GM04504 (cell line): ENCODE data around the gene NAA16.
A peak's percentile ranks its signal among the peaks of the same experiment; 100 is the strongest.
"Not testable (repeated sequence)": the region's sequence is repeated elsewhere in the genome, so short reads cannot be mapped to it uniquely, and the experiment has no call there.

Experiments used
- DNase-seq: peaks from one replicate; pipeline ENCODE4 v3.0.0-alpha.2; 2012; ENCODE audit warnings: low read depth

NAA16 gene

DNA sequence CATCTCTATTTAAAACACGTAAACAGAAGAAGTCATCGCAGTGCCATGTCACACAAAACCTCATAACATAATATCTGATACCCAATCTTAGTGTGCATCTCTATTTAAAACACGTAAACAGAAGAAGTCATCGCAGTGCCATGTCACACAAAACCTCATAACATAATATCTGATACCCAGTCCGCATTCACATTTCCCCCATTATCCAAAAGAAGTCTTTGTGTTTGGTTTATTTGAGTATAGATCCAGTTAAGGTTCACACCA lies 45.2 kb downstream of the NAA16 start:
- DNase-seq: not testable (repeated sequence)

DNA sequence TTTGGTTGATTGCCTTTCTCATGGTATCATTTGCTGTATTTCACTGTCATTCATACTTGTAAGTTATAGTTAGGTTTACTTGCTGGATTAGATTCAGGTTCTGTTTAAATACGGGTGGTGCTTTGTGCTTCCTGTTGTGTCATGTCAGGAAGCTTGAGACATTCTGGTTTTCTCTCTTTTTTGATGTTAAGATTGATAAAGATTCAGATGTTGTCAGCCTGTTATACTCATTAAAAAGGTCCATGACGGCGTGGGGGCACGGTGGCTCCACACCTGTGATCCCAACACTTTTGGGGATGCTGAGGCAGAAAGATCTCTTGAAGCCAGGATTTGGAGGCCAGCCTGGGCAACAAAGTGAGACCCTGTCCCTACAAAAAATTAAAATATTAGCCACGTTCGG lies 45.7 kb downstream of the NAA16 start:
- no peak for DNase-seq

DNA sequence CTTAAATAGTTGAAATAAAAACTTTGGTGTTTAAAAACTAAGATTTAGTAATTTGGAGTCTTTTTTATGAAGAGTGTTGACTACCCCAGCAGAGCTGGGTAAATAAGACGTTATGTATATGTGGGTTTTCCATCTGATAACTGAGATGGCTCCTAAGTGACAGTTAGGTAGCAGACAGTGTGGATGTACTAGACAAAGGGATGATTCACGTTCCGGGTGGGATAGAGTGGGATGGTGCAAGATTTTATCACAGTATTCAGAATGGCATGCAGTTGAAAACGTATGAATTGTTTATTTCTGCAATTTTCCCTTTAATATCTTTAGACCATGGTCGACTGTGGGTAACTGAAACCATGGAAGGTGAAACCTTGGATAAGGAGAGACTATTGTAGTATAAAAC lies 50.4 kb downstream of the NAA16 start:
- DNase-seq: no peak

DNA sequence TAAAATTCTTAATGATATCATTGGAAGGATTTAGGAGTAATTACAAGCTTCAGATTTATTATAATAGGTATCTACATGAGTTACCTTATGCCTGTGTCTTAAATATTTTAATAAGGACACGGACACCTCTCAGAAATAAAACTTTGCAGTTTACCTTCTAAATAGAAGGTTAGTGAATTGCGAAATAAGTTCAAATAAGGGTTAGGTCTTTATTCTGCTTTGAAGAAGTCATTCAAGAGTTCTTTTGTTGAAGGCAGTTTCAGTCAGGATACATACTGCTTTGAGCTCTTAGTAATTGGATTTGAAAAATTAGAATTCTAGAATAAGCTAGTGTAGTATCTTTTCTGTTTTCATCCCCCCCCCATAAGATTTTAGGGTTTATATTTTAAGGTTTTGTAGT lies 53.0 kb downstream of the NAA16 start:
- no peak for DNase-seq

DNA sequence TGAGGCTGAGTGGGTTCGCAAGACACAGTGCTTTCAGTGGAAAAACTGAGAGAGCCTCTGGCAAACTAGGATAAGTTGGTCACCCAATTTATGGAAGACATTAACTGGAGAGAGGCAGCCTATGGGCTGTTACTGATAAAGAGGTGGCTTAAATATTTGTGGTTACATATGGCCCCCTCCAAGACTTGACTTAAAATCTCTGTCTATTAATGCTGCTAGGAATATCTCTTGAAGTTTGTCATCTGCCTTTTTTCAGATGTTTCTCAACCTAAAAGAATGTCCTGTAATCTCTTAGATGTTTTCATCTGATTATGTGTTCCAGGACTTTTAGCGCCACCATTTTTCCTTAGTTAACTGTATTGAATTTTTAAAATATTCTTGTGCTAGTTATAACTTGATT lies 54.6 kb downstream of the NAA16 start:
- DNase-seq: no peak

DNA sequence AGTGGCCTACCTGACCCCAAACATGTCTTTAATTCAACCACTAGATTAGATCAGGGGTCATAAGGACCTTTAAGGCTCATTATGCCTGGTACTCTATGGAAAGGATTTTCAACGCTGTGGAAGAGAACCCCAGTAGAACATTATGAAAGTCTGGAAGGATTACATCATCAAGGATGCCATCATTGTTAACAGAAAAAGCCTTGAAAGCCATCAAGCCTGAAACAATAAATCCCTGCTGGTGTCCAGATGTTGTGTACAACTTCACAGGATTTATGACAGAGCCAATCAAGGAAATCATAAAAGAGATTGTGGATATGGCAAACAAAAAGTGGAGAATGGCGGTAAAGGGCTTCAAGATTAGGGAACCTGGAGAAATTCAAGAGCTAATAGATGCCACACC lies 59.7 kb downstream of the NAA16 start:
- peak; percentile 40 for DNase-seq

DNA sequence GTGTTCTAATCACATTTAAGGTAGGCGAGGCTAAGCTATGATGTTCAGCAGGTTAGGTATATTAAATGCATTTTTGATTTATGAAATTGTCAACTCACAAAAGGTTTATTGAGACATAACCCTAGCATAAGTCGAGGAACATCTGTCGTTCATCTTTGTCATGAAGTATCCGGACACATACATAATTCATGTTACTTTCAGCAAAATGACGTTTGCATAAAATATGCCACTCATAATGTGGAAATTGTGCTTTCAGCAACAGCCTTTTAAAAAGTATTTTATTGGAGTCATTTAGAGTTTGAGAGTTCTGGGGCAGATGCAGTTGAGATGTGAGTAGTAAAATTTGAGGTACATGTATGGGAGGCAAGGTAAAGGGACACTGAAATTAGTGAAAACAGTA lies 66.4 kb downstream of the NAA16 start:
- DNase-seq: no peak

DNA sequence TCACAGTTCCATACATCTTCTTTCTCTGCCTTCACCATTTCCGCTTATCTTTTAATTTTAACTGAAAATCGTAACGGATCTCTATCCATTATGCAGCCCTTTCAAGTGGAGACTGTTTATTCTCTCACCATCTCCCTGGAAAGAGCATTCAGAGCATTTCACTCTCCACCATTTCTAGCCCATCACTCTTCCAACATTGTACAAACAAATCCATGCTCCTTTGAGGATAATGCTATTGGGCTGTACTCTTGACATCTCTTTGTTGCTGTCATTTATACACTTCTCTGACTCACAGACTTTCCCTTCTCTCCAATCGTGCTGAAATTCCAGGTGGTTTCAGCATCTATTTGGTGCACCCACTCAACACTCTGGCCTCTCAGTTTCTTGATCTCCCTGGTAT lies 71.4 kb downstream of the NAA16 start:
- DNase-seq: no peak

DNA sequence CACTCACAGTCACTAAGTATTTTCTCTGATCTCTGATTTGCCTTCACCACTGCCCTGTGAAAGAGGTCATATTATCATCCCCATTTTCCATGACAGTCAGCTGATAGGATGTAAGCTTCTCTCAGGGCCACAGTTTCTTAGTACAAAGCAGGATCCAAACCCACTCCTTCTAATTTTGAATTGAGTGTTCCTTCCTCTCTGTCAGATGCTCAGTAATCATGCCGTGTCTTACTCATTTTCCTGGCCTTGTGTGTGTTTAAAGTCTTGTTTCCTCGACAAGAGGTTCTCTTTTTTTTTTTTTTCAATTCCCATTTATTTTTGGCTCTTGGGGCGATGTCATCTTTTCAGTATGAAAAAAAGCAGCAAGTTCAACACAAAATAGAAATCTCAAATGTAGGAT lies 72.3 kb downstream of the NAA16 start:
- no peak for DNase-seq

DNA sequence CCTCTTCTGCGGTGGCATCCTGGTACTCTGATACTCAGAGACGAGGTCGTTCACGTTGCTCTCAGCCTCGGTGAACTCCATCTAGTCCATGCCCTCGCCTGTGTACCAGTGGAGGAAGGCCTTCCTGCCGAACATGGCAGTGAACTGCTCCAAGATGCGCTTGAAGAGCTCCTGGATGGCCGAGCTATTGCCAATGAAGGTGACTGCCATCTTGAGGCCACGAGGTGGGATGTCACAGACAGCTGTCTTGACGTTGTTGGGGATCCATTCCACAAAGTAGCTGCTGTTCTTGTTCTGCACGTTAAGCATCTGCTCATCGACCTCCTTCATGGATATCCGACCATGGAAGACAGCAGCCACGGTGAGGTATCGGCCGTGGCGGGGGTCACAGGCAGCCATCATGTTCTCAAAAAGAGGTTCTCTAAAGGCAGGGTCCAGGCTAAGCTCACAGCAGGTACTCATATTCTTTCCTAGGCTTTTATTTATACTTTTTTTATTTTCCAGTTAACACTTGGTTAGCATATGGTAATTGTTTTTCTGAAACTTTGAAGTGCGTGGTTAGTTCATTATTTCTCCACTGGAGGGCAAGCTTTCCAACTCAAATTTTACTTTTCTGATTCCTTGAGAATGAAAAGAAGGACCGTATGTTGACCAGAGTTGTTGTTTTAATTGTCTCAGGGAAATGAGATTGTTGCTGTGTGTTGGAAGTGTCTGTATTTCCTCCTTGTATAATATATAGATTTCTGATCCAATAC lies 73.9 kb downstream of the NAA16 start:
- DNase-seq: no peak

DNA sequence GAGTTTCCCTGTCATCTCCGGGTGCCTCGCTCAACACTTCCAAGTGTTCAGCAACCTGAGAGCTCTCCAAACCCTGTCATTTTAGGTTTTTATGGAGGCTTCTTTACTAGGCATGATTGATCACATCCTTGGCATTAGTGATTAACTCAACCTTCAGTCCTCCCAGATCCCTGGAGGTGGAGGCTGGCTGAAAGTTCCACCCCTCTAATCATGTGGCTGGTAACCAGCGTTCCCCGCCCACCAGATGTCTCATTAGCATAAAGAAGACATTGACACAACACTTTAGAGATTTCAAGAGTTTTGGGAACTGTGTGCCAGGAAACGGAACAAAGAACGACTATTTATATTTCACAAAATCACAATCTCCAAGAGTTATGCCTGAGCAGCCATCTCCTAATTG lies 75.1 kb downstream of the NAA16 start:
- DNase-seq: no peak

DNA sequence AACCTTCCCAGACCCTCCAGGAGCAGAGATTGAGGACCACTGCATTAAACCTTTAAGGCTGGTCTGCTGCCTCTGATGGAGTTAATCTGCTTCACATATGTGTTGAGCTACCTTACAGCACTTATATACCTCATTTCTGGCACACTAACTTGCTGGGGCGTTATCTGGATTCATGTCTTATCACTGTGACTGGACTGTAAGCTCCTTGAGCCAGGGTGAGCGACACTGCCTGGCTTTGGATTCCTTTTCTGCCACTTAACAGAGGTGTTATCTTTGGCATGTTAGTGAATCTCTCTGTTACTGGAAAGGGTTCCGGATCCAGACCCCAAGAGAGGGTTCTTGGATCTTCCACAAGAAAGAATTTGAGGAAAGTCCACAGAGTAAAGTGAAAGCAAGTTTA lies 76.5 kb downstream of the NAA16 start:
- no peak for DNase-seq

DNA sequence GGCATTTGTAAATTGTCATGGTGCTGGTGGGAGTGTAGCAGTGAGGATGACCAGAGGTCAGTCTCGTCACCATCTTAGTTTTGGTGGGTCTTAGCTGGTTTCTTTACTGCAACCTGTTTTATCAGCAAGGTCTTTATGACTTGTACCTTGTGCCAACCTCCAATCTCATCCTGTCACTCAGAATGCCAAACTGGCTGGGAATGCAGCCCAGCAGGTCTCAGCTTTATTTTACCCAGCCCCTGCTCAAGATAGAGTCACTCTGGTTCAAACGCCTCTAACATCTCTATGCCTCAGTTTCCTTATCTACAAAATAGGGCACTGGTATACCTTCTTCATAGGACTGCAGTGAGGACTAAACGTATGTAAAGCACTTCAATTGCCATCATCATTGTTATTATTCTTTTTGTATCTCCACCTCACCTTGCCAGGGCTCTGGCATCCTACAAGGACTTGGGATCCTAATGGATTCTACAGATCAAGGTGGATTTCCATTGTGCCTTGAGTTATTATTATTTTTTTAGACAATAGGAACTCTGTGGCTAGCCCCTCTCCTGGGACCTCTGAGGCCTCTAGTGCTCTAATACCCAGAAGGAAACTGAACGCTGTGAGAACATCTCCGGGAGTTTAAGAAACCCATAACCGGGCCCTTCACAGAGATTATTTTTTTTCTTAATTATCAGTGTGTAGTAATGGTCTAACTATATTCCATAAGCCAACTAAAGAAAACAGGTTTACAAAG lies 77.2 kb downstream of the NAA16 start:
- DNase-seq: no peak

DNA sequence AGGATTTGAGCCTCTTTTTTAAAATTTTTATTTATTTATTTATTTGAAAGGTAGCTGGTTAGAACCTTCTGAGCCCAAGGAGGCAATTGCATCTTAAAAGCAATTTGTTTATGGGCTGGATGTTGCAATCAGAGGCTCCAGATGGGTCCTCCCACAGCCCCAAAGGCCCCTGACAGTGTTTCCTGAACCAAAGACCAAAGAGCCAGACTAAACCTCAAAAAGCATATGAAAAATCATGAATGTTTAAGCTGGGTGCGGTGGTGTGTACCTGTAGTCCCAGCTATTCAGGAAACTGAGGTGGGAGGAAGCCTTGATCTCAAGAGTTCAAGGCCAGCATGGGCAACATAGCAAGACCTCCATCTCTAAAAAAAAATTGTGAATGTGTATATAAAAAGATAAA lies 78.5 kb downstream of the NAA16 start:
- no peak for DNase-seq

DNA sequence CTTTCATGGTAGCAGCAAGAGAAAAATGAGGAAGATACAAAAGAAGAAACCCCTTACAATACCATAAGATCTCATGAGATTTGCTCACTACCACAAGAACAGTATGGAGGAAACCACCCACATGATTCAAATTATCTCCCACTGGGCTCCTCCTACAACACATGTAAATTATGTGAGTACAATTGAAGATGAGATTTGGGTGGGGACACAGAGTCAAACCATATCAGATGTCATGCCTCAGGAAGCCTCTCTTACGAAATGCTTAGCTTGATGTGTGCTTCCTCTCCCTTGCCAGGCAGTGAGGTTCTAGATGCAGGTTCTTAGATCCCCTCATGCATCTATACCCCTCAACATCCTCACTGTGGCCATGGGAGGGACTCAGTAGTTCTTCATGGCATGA lies 83.1 kb downstream of the NAA16 start:
- no peak for DNase-seq

DNA sequence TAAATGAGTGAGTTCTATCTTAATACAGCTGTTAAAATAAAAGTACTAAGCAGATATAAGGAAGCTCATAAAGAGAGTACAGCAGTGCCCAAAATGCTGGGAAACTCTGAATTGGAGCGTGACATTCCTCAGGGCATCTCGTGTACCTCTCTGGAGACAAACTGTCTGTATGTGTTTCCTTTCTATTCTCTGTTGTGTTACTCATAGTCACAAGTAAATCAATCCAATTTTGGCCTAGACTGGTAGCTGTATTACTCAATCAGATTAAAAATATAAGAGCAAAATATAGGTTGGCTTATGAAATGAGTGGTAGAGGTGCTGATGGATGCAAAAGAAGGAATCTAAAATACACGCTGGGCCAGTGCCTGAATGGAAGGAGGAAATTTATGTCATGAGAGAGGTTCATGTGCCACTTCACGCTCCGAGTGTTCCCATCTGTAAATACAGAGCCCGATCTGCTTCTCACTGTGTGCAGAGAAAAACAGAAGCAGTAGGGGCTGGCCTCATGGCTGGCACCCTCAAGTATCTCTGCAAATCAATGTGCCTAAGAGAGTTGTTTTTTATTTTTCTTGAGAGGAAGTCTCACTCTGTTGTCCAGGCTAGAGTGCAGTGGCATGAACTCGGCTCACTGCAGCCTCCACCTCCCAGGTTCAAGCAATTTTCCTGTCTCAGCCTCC lies 87.6 kb downstream of the NAA16 start:
- no peak for DNase-seq

DNA sequence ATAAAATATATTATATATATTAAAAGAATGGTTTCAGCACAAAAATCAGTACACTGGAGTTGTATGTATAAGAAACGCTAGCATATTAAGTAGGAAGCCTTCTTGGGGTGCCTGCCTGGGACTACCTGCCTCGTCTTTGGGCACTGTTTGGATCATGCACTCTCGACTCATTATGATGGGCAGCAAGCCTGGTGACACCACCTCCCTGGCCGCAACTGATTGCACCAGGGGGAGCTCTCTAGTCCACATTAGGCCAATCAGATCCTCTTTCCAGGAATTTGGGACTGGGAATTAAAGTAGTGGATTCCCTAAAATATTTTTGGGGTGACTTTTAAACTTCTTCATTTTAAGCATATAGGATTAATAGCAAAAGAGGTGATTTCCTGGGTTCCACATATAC lies 90.3 kb downstream of the NAA16 start:
- no peak for DNase-seq

DNA sequence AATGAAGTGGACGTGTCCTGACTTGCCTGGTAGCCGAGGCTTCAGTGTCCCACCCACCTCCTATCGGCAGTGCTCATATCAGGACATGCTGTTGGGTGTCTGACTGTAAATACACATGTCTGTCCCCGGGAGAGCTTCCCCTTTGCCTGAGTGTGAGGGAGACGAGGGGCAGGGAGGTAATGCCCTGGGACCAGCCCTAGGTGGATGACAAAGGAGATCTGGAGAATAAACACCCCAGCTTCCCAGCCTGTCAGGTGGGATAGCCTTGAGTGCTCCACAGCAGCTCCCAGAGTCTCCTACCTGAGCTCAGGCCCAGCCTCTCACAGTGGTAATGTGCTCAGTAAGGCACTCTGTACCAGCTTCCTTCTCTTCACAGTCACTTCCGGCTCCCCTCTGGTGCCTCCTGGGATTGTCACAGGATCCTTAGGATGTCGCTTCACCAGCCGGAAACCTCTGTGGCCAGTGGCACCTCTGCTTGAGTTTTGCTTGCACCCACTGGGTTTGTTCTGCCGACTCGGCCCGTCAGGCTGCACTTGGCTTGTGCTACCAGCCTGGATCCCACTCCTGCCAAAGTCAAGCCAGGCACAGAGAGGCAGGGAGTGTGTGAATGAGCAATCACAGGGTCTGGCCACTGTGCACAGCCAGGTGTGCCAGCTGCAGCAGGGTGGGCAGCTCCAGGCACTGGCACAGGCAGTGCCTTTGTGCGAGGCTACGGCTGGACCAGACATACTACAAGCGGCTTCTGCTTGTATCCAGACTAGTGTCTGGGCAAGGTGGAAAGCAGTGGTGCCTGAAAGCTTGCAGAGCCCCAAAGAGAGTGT lies 91.8 kb downstream of the NAA16 start:
- DNase-seq: no peak

DNA sequence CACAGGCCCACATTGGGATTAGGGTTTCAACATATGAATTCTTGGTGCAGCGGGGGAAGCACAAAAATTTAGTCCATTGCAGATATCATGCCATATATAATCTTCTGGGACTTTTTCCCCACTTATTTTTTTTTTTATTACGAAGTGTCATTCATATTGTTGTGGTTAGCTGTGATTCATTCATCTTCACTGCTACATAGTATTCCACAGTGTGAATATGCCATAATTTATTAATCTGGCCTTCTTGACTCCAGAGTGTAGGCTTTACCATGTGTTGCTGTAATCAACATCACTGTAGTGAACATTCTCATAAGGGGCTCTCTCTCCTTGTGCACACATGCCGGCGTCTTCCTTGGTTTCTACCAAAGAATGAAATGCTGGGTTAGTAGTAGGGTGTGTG lies 92.9 kb downstream of the NAA16 start:
- DNase-seq: no peak

DNA sequence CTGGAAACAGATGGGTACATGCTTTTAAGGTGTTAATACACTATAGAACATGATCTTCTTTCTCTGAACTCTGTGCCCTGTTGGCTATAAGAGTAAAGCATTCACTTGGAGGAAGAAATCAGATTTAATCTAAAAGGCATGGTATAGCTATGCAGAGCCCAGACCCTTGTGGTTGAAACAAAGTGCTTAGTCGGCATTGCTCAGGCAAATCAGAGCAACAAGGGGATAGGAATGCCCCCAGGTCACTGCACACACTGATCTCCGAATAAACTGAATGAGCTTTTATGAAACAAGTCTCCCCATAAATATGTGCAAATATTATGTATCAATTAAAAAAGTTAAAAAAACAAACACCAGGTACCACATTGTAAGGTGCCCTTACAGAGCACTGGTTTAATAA lies 94.3 kb downstream of the NAA16 start:
- no peak for DNase-seq

DNA sequence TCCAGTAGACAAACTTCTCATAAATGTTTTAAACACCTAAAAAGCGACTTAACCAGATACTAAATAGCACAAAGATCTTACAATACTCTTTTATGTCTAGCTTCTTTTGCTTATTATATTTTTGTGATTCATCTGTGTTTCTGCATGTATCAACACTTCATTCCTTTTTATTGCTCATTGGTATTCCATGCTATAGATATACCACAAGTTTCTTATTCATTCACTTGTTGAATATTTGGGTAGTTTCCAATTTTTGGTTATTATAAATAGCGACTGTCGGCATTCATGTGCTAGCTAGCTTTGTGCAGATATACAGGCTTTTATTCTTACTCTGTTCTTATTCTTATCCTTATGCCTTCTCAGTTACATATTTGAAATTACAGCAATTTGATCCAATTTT lies 96.3 kb downstream of the NAA16 start:
- DNase-seq: no peak

DNA sequence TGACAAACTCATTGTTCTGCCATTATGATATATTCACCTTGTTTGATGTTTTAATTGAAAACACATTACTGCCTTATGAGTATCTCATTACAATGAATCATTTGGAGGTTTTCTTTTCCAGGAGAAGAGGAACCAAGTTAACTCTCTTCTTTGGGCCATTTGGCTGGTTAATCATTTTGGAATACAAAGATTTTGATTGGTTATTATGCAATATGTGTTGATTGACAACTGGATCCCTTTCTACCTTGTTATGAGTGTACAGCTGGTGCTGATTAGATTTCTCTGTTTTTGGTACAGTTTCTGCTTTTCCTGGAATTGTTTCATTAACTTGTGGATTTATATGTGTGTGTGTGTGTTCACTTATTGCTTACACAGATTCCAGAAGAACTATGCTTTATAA lies 97.1 kb downstream of the NAA16 start:
- no peak for DNase-seq

DNA sequence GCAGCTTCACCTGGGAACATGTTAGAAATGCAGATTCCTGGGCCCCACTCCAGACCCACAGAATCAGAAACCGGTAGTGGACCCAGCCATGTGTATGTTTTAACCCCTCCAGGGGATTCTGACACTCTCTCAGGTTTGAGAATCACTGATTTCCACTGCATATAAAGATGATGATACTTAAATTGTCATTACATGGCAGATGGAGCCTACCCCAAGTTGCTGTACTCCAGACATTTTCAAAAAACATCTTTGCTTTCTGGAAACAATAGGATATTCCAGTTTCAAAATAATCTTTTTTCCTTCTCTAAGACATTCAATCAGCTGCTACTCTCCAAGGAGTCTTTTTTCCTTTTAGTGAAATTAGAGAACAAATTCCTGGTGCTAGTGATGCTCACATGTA lies 97.7 kb downstream of the NAA16 start:
- DNase-seq: no peak
